ENCODE data around the gene ATPAF2. TPM values are rescaled to one million over a fixed set of nuclear protein-coding genes. Genes with fewer than 3 reads are reported as not detected.
A peak's percentile ranks its signal among the peaks of the same experiment; 100 is the strongest.

Gene ATPAF2
- total RNA-seq, 1 experiment from 2014 or later, result 25.5 TPM

DNA sequence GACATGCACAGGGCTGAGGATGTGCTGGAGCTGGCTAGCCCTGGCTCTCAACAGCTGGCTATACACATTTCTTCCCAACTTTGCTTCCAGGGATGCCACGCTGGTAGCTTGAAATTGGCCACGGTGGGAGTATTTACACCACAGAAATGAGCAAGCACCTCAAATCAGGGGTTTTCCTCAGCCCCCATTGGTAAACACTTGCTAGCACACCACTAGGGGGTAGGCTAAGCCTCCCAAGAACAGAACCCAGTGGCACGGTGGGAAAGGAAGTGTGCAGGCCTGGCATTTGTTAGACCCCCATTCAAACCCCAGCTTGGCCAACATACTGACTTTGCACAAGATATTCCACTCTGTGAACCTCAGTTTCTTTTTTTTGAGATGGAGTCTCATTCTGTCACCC lies 53.4 kb downstream of the ATPAF2 start:
- no peak for DNase-seq (ENCODE audit: low spot score)

DNA sequence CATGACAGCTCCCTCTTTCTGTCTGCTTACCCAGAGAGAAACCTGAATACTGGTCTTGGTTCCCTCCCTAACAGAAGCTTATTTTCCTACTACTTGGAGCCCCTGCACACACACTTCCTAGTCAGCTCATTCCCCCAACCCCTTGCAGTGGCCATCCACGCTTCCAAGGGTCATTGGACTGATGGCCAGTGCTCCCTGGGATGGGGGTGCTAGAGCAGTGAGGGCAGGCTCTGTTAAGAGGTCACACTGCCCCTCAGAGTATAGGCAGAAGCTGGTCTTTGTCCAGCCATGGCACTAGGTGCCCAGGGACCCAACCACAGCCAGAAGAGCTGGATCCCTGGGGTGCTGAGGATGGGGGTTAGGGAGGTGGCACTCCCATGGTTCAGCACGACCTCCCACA lies 53.8 kb downstream of the ATPAF2 start:
- no peak for DNase-seq (ENCODE audit: low spot score)

DNA sequence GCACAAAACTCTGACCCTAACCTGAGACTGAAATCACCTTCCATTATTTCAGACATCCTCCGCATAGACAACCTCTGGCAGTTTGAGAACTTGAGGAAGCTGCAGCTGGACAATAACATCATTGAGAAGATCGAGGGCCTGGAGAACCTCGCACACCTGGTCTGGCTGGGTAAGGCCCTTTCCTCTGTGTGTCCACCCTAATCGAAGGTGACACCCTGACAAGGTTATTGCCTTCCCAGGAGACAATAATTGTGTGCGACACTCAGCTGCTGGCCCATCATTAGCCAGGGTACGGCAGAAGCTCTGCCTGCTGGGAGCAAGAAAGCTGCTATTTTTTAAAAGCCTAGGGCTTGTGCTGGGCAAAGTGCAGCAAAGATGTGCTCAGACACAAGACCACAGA lies 55.2 kb downstream of the ATPAF2 start:
- DNase-seq (ENCODE audit: low spot score), result no peak

DNA sequence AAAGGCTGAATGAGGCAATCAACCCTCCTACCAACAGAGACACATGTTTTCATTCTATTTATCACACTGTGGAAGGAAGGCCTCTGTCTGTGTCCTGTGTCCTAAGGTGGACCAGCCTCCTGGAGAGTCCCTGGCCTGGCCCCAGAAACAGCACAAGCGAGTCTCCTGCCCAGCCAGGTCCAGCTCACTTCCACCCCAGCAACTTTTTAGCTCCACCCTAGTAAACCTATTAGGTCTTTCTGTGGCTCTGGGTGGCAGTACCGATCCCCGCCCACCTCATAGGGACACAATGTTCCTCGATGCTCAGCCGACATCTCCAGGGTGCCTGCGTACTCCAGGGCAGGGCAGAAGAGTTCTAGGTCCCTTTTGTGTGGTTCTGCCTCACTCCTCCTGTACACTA lies 55.6 kb downstream of the ATPAF2 start:
- DNase-seq (ENCODE audit: low spot score), result no peak

DNA sequence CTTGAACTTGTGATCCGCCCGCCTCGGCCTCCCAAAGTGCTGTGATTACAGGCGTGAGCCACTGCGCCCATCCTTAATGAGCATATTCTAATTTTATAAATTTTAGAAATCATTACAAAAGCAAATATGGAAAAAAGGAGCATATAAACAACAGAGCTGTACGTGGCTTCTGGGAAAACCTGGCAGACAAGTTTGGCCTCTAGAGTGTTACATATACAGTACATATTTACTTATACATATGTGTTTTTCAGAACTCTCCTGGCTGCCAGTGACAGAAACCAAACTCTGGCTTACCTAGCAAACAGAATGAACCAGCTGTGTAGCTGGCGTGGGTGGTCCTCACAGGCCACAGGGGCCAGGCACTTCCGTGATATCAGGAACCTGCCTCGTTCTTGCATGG lies 56.2 kb downstream of the ATPAF2 start:
- DNase-seq (ENCODE audit: low spot score), result no peak

DNA sequence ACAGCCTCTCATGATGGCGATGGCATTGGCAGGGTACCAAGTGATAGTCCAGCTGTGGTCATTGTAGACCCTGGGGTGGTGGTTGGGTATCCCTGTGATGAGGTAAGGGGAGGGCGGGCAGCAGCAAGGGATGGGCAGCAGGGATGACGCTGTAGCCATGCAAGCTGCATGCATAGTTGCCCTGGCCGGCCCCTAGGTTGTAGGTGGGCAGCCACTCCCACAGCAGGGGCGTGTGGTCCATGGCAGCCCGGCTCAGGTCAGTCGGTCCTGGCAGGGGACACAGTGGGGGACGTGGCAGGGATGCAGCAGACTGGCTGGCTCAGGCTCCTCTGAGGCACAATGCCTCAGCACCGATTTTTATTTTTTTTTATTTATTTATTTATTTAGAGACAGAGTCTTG lies 57.6 kb downstream of the ATPAF2 start:
- DNase-seq (ENCODE audit: low spot score), result no peak

DNA sequence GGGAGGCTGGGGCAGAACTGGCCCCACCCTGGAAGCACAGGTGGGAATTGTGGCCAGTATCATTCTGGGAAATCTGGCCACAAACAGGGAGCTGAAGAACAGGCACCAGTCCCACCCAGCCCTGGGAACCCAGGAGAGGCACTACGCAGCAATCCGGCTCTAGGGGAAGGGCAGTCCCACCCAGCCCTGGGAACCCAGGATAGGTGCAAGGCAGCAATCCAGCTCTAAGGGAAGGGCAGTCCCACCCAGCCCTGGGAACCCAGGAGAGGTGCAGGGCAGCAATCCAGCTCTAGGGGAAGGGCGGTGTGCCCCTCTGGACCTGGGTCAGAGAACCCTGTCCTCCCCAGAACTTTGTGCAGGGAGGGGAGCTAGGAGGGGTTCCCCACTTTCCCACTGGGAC lies 59.2 kb downstream of the ATPAF2 start:
- DNase-seq (ENCODE audit: low spot score), result no peak

DNA sequence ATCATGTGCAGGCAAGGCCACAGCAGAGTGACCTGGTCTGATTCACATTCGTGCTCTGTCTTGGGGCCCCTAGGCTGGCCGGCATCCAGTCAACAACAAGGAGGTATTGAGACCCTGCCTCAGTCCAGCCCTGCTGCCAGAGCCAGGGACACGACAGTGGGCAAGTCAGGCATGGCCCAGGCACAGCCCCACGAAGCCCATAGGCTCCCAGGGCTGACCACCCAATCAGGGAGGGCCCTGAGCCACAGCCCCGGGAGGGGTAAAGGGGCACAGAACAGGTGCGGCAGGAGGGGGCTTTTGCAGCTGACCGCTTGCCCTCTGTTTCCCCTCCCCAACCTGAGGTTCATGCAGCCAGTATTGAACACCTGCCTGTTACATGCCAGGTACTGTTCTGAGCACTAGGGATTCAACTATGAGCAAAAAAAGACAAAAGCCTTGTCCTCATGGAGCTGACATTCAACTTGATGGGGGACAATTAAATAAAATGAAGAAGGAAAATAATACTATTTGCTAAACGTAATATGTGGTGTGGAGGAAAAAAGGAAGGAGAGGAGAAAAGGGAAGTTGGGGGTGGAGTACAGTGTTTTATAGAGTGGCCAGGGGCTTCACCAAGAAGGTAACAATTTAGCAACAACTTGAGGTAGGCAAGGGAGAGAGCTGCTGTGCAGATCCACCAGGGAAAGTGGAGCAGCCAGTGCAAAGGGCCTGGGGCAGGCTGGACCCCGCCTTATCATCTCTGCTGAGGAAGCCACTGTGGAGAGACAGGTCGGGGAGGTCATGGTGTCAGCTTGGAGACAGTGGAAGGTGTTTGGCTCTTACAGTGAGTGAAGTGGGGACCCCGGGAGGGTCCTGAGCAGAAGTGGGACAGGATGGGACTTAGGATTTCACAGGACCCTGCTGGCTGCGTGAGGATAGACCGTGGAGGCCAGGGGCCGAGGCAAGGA lies 60.2 kb downstream of the ATPAF2 start:
- no peak for DNase-seq (ENCODE audit: low spot score)

DNA sequence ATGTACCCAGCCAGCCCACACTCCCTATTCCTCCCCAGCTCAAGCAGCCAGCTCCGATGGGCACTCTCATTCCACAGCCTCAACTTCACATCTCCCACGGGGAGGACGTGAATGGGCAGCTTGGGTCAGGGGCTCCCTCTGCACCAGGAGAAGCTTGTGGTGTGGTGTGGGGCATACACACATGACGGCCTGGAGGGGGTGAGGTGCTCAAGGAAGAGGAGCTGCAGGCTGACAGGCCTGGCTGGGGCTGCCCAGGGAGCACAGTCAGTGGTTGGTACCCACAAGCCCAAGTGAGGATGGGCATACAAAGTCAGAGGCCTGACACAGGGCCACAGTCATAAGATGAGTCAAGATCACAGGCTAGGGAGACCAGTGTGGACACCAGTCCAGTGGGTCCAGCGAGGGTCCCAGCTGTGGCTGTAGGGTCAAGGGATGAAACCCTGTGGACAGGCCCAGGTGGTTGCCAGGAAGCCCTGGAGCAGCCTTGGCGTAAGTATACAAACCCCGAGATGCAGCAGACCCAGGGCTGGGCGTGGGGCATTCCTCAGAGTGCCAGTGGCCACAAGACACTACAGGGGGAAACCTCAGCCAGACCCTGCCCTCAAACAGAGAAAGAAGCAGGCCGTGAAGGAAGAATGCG lies 61.9 kb downstream of the ATPAF2 start:
- DNase-seq (ENCODE audit: low spot score), result no peak

DNA sequence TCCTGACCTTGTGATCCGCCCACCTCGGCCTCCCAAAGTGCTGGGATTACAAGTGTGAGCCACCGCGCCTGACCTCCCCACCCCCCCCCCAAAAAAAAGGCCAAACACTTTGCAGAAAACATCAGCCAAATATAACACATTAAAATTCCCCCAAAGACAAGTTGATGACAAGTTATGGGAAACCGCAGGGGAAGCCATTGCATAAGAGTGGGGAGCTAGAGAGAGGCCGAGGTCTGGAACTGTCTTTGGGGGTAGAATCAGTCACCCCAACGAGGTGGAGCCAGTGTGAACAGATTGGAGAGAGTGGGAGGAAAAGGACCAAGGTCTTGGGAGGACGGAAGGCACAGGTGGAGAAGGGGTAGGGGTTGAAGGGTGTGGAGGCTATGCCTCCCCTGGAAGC lies 63.5 kb downstream of the ATPAF2 start:
- DNase-seq (ENCODE audit: low spot score), result no peak

DNA sequence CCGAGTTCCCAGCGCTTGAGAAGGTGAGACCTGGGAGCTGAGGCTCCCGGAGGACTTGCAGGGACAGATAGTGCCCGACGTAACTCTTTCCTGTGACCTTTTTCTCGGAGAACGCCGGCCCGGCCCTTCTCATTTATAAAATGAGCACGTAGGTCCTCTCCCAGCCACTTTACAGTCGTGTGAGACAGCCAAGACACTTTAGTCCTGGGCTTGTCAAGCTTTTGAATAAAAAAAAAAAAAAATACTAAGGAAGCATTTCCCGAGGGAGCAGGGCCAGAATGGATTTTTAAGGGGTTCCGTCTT lies 66.1 kb downstream of the ATPAF2 start:
- DNase-seq (ENCODE audit: low spot score), result no peak

DNA sequence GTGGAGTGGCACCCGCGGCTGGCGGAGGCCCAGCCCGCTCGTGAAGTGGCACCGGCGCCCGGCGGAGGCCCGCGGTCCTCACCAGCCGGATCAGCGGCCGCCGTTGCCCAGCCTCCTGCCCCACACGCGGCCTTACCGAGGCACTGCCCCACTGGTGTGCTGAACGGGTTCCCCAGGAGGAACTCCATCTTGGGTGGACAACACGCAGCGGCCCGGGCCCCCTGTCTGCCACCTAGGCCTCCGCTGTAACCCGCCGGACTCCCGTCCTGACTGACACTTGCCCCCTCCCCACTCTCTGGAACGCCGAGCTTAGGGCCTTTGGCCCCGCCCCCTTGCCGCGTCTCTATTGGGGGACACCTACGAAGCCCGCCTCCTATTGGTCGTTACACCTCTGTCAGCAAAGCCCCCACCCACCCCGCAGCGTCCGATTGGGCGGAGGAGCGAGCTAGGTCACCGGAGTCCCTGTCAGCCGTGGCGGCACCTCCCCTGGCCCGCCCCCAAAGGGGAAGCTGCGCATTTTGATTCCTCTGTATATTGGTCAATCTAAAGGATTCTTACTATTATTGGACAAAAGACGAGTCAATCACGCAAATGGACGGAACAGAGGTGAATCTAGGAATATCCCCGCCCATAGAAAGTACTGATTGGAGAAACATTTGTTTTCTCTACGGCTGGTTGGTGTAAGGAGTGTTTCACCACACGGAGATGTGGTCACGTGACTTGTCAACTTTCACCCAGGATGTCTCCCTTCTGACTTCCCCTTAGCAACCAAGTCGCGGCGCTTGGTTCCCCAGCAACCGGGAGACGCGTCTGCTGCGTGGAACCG lies 66.6 kb downstream of the ATPAF2 start, which contains the start of the genes DRC3 and TOM1L2:
Gene DRC3 (plus strand): TSS at position 737 of the 826 bp plus-strand sequence. CDS start 4,737 bp downstream, outside the sequence.
Gene TOM1L2 (minus strand): TSS at position 275 of the 826 bp plus-strand sequence. CDS start 87 bp downstream, at position 188.
- DNase-seq (ENCODE audit: low spot score), result peak; percentile 98

DNA sequence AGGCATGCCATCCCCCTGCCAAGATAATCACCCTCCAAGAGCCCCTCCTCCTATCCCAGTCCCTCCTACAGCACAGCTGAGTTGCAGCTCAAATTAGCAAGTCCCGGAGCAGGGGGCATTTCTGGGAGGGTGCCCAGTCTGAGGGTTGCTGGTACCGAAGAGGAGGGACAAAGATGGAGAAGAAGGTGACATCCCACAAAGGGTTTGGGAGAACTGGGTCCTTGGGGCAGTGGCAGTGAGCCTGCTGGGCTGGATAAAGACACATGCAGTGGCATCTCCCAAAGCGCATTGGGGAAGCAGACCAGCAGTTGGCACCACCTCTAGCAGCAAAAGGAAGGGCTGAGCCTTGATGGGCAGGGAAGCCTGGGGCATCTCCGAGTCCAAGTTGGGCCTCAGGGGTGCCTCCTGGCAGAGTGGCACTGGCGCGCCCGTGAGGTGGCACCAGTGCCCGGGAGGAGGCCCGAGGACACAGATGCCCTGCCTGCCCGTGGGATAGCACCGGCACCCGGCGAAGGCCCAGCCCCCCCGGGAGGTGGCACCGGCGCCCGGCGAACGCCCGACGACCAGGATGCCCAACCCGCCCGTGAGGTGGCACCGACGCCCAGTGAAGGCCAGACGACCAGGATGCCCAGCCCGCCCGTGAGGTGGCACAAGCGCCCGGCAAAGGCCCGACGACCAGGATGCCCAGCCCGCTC lies 67.4 kb downstream of the ATPAF2 start:
- DNase-seq (ENCODE audit: low spot score), result peak; percentile 36

DNA sequence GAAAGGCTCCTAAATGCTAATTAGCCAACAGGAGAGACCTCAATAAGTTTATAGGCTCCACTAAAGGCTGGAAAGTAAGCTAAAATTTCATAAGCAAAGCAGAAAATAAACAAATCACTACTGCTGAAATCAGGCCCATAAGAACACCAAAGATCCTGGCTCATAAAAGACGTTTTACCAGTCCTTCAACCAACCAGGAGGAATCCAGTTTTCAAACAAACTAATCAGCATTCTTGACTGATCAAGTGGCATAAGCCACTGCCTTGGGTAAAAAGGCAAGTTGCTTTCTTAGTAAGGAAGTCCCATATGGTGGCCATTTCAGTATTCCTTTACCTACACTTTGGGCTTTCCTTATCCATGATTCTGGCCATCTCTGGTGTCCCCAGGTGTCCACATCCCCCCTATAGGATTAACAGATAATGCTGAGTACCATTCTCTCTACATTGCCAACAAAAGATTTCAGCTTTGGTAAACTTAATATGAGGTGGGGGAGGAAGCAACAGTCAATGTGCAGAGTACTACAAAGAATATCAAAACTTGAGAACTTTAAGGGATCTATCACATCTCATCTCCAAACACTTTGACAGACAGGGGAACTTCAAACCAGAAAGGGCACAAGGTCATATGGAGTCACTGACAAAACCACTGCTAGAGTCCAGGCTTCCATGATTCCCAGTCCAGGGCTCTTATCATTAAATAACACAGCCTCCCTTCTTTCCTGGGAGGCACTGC lies 68.1 kb downstream of the ATPAF2 start:
- DNase-seq (ENCODE audit: low spot score), result no peak

Other genes with a start within 250 kb of the ATPAF2 start
- gene SREBF1, start 202.2 kb downstream of the ATPAF2 start, total RNA-seq (2014; rRNA removed; shearing (Covaris generic)), result 296 and 304 TPM in 2 replicates
- gene TOM1L2, start 66.8 kb downstream of the ATPAF2 start, total RNA-seq (2014; rRNA removed; shearing (Covaris generic)), result 5.9 and 8.8 TPM in 2 replicates
- 0.03 and 0.78 TPM in 2 replicates for gene DRC3, start 66.3 kb downstream of the ATPAF2 start, total RNA-seq (2014; rRNA removed; shearing (Covaris generic))
- gene GID4, start 240 bp upstream of the ATPAF2 start, total RNA-seq (2014; rRNA removed; shearing (Covaris generic)), result 1.5 and 3.3 TPM in 2 replicates
- 43.7 and 46.0 TPM in 2 replicates for gene DRG2, start 48.8 kb upstream of the ATPAF2 start, total RNA-seq (2014; rRNA removed; shearing (Covaris generic))
- 0.05 TPM in 1 of 2 replicates, not detected in the other for gene MYO15A, start 69.6 kb upstream of the ATPAF2 start, total RNA-seq (2014; rRNA removed; shearing (Covaris generic))
- 74.4 and 75.8 TPM in 2 replicates for gene ALKBH5, start 144.7 kb upstream of the ATPAF2 start, total RNA-seq (2014; rRNA removed; shearing (Covaris generic))
- gene LLGL1, start 186.5 kb upstream of the ATPAF2 start, total RNA-seq (2014; rRNA removed; shearing (Covaris generic)), result 33.2 and 35.0 TPM in 2 replicates
- gene FLII, start 219.6 kb upstream of the ATPAF2 start, total RNA-seq (2014; rRNA removed; shearing (Covaris generic)), result 265 and 291 TPM in 2 replicates
- 23.4 and 26.8 TPM in 2 replicates for gene MIEF2, start 221.5 kb upstream of the ATPAF2 start, total RNA-seq (2014; rRNA removed; shearing (Covaris generic))

Measured in HT-29 (cell line).